ENCODE data around the gene ZNF101. TPM values are rescaled to one million over a fixed set of nuclear protein-coding genes. Genes with fewer than 3 reads are reported as not detected.
"Not testable (repeated sequence)": the region's sequence is repeated elsewhere in the genome, so short reads cannot be mapped to it uniquely, and the experiment has no call there.

The ZNF101 gene
- total RNA-seq, 1 donor from 2014 or later = 29.5 TPM

DNA sequence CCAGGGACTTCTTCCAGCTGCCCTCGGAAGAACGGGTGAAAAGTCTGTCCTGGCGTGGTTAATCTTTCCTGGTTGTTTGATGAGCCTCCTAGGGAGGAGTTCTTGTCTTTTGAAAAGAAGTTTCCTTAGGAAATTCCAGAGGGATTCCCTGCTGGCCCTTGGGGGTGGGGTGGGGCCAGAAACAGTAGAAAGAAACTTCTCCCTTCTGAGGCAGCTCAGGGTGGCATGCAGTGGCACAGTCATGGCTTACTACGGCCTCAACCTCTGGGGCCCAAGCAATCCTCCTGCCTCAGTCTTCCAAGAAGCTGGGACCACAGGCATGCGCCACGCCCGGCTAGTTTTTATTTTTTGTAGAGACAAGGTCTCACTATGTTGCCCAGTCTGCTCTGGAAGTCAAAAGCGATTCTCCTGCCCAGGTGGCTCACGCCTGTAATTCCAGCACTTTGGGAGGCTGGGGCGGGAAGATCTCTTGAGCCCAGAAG lies 1.5 kb downstream of the ZNF101 start:
- Mint-ChIP-seq H3K9me3 (ENCODE audit: unreplicated experiment) (no peaks in the 10 kb centered on the region), H3K27ac (ENCODE audit: unreplicated experiment) (peak overlapping the region; percentile 84), H3K4me1 (ENCODE audit: unreplicated experiment) (peaks cover 17% of the 10 kb centered on the region), H3K36me3 (ENCODE audit: low read depth, unreplicated experiment) (peaks cover 6% of the 10 kb centered on the region), H3K27me3 (ENCODE audit: unreplicated experiment) (peaks cover 12% of the 10 kb centered on the region), H3K4me3 (ENCODE audit: unreplicated experiment) (peak overlapping the region; percentile 92)
- TF ChIP-seq, protein P1, sequence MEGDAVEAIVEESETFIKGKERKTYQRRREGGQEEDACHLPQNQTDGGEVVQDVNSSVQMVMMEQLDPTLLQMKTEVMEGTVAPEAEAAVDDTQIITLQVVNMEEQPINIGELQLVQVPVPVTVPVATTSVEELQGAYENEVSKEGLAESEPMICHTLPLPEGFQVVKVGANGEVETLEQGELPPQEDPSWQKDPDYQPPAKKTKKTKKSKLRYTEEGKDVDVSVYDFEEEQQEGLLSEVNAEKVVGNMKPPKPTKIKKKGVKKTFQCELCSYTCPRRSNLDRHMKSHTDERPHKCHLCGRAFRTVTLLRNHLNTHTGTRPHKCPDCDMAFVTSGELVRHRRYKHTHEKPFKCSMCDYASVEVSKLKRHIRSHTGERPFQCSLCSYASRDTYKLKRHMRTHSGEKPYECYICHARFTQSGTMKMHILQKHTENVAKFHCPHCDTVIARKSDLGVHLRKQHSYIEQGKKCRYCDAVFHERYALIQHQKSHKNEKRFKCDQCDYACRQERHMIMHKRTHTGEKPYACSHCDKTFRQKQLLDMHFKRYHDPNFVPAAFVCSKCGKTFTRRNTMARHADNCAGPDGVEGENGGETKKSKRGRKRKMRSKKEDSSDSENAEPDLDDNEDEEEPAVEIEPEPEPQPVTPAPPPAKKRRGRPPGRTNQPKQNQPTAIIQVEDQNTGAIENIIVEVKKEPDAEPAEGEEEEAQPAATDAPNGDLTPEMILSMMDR (IDR thresholded peaks at IDR 0.05; ENCODE audit: unreplicated experiment) = no peak
- DNase-seq (ENCODE audit: low spot score) = no peak

DNA sequence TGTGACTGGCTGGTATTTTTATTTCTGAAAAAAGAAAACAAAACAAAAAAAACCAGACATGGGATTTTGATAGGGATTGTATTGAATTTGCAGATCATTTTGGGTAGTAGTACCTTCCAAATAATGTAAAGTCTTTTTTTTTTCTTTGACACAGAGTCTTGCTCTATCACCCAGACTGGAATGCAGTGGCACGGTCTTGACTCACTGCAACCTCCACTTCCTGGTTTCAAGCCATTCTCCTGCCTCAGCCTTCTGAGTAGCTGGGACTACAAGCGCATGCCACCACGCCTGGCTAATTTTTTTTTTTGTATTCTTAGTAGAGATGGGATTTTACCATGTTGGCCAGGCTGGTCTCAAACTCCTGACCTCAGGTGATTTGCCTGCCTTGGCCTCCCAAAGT lies 4.2 kb downstream of the ZNF101 start:
- TF ChIP-seq, protein P1 (IDR thresholded peaks at IDR 0.05; ENCODE audit: unreplicated experiment) = no peak
- H3K9me3 Mint-ChIP-seq (ENCODE audit: unreplicated experiment) = peaks cover 2% of the 10 kb centered on the region
- H3K27me3 Mint-ChIP-seq (ENCODE audit: unreplicated experiment) = peaks cover 10% of the 10 kb centered on the region
- peaks cover 27% of the 10 kb centered on the region for H3K36me3 Mint-ChIP-seq (ENCODE audit: low read depth, unreplicated experiment)
- H3K4me3 Mint-ChIP-seq (ENCODE audit: unreplicated experiment) = no peak overlapping the region
- no peak for DNase-seq (ENCODE audit: low spot score)
- no peak overlapping the region for H3K27ac Mint-ChIP-seq (ENCODE audit: unreplicated experiment)
- peaks cover 17% of the 10 kb centered on the region for H3K4me1 Mint-ChIP-seq (ENCODE audit: unreplicated experiment)

DNA sequence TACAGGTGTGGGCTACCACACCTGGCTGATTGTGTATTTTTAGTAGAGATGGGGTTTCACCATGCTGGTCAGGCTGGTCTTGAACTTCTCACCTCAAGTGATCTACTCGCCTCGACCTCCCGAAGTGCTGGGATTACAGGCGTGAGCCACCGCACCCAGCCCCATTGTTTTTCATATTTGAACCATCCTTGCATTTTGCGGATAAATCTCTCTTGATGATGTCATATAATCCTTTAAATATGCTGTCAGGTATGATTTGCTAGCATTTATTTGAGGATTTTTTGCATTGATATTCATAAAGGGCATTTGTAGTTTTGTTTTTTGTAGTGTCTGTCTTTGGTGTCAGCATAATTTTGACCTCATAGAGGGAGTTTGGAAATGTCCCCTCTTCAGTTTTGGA lies 5.7 kb downstream of the ZNF101 start:
- no peak for DNase-seq (ENCODE audit: low spot score)
- H3K9me3 Mint-ChIP-seq (ENCODE audit: unreplicated experiment) = peaks cover 4% of the 10 kb centered on the region
- H3K27me3 Mint-ChIP-seq (ENCODE audit: unreplicated experiment) = peaks cover 10% of the 10 kb centered on the region
- H3K27ac Mint-ChIP-seq (ENCODE audit: unreplicated experiment) = no peak overlapping the region
- peaks cover 39% of the 10 kb centered on the region for H3K36me3 Mint-ChIP-seq (ENCODE audit: low read depth, unreplicated experiment)
- TF ChIP-seq, protein P1 (IDR thresholded peaks at IDR 0.05; ENCODE audit: unreplicated experiment) = no peak
- H3K4me3 Mint-ChIP-seq (ENCODE audit: unreplicated experiment) = peak overlapping the region; percentile 1
- peaks cover 11% of the 10 kb centered on the region for H3K4me1 Mint-ChIP-seq (ENCODE audit: unreplicated experiment)

DNA sequence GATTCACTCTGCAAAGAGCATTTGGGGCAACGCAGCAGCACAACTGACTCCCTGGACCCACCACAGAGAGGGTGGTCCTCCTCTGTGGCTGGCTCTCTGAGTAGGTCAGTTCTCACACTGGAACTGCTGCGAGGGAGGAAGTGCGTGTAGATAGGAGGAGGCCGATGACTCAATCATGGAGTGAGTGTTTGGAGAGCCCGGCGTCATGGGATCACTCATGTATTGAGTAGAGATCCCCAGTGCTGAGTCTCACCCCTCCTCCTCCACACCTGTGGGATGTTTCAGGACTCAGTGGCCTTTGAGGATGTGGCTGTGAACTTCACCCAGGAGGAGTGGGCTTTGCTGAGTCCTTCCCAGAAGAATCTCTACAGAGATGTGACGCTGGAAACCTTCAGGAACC lies 8.9 kb downstream of the ZNF101 start:
- peaks cover 58% of the 10 kb centered on the region for H3K36me3 Mint-ChIP-seq (ENCODE audit: low read depth, unreplicated experiment)
- DNase-seq (ENCODE audit: low spot score) = no peak
- TF ChIP-seq, protein P1 (IDR thresholded peaks at IDR 0.05; ENCODE audit: unreplicated experiment) = no peak
- no peak overlapping the region for H3K27ac Mint-ChIP-seq (ENCODE audit: unreplicated experiment)
- H3K9me3 Mint-ChIP-seq (ENCODE audit: unreplicated experiment) = peaks cover 4% of the 10 kb centered on the region
- no peaks in the 10 kb centered on the region for H3K4me1 Mint-ChIP-seq (ENCODE audit: unreplicated experiment)
- H3K4me3 Mint-ChIP-seq (ENCODE audit: unreplicated experiment) = peak overlapping the region; percentile 73
- peaks cover 1% of the 10 kb centered on the region for H3K27me3 Mint-ChIP-seq (ENCODE audit: unreplicated experiment)

DNA sequence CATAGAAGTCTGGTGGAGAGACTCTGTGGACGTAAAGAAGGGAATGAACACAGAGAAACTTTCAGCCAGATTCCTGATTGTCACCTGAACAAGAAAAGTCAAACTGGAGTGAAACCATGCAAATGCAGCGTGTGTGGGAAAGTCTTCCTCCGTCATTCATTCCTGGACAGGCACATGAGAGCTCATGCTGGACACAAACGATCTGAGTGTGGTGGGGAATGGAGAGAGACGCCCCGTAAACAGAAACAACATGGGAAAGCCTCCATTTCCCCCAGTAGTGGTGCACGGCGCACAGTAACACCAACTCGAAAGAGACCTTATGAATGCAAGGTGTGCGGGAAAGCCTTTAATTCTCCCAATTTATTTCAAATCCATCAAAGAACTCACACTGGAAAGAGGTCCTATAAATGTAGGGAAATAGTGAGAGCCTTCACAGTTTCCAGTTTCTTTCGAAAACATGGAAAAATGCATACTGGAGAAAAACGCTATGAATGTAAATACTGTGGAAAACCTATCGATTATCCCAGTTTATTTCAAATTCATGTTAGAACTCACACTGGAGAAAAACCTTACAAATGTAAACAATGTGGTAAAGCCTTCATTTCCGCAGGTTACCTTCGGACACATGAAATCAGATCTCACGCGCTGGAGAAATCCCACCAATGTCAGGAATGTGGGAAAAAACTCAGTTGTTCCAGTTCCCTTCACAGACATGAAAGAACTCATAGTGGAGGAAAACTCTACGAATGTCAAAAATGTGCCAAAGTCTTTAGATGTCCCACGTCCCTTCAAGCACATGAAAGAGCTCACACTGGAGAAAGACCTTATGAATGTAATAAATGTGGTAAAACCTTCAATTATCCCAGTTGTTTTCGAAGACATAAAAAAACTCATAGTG lies 10.8 kb downstream of the ZNF101 start:
- Mint-ChIP-seq H3K36me3 (ENCODE audit: low read depth, unreplicated experiment) (peaks cover 70% of the 10 kb centered on the region), H3K27me3 (ENCODE audit: unreplicated experiment) (peaks cover 6% of the 10 kb centered on the region), H3K4me1 (ENCODE audit: unreplicated experiment) (no peaks in the 10 kb centered on the region), H3K27ac (ENCODE audit: unreplicated experiment) (no peak overlapping the region), H3K4me3 (ENCODE audit: unreplicated experiment) (peak overlapping the region; percentile 82), H3K9me3 (ENCODE audit: unreplicated experiment) (peaks cover 4% of the 10 kb centered on the region)
- no peak for DNase-seq (ENCODE audit: low spot score)
- TF ChIP-seq, protein P1 (IDR thresholded peaks at IDR 0.05; ENCODE audit: unreplicated experiment) = no peak

DNA sequence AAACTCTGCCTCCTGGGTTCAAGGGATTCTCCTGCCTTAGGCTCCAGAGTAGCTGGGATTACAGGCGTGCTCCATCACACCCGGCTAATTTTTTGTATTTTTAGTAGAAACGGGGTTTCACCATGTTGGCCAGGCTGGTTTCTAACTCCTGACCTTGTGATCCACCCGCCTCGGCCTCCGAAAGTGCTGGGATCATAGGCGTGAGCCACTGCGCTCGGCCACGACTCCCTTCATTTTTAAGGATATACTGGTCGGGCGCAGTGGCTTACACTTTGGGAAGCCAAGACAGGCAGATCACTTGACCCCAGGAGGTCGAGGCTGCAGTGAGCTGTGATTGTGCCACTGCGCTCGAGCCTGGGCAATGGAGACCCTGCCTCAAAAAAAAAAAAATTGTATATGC lies 17.5 kb downstream of the ZNF101 start:
- H3K27me3 Mint-ChIP-seq (ENCODE audit: unreplicated experiment); H3K4me3 Mint-ChIP-seq (ENCODE audit: unreplicated experiment); H3K4me1 Mint-ChIP-seq (ENCODE audit: unreplicated experiment); H3K27ac Mint-ChIP-seq (ENCODE audit: unreplicated experiment); DNase-seq (ENCODE audit: low spot score); H3K9me3 Mint-ChIP-seq (ENCODE audit: unreplicated experiment): not testable (repeated sequence)
- H3K36me3 Mint-ChIP-seq (ENCODE audit: low read depth, unreplicated experiment) = peaks cover 29% of the 10 kb centered on the region

Measured in endothelial cell (in vitro differentiated cells).